DMS53 (cell line): ENCODE data around the gene UST.
"Not testable (repeated sequence)": the region's sequence is repeated elsewhere in the genome, so short reads cannot be mapped to it uniquely, and the experiment has no call there.

Source experiments
- DNase-seq: peaks from one replicate; lab custom pipeline; 2025; lab: John Stamatoyannopoulos, UW

UST gene

GRCh38 chr6:148904896-148905870 is 158.4 kb downstream of the UST start:
- no peak for DNase-seq

- DNase-seq, result no peak
Observed at GRCh38 chr6:148905901-148906300, 159.1 kb downstream of the UST start.

GRCh38 chr6:148906386-148906785 is 159.6 kb downstream of the UST start:
- no peak for DNase-seq

- no peak for DNase-seq
Observed at GRCh38 chr6:148907573-148907972, 160.7 kb downstream of the UST start.

- no peak for DNase-seq
Observed at GRCh38 chr6:148912252-148912651, 165.4 kb downstream of the UST start.

GRCh38 chr6:148915810-148916209 is 169.0 kb downstream of the UST start:
- peak; percentile 22 for DNase-seq

GRCh38 chr6:148916485-148916884 is 169.7 kb downstream of the UST start:
- not testable (repeated sequence) for DNase-seq

- DNase-seq, result no peak
Observed at GRCh38 chr6:148924226-148925012, 177.6 kb downstream of the UST start.

GRCh38 chr6:148925701-148926100 is 178.9 kb downstream of the UST start:
- no peak for DNase-seq

- no peak for DNase-seq
Observed at GRCh38 chr6:148926478-148926877, 179.6 kb downstream of the UST start.

GRCh38 chr6:148927586-148927985 is 180.8 kb downstream of the UST start:
- no peak for DNase-seq

GRCh38 chr6:148928811-148929210 is 182.0 kb downstream of the UST start:
- no peak for DNase-seq

GRCh38 chr6:148932208-148932607 is 185.4 kb downstream of the UST start:
- no peak for DNase-seq

GRCh38 chr6:148932731-148933130 is 185.9 kb downstream of the UST start:
- no peak for DNase-seq

GRCh38 chr6:148934539-148934938 is 187.7 kb downstream of the UST start:
- DNase-seq, result peak; percentile 42

- DNase-seq, result no peak
Observed at GRCh38 chr6:148934961-148935360, 188.1 kb downstream of the UST start.

- DNase-seq, result no peak
Observed at GRCh38 chr6:148935705-148936435, 189.0 kb downstream of the UST start.

GRCh38 chr6:148943451-148943850 is 196.6 kb downstream of the UST start:
- DNase-seq, result no peak

- no peak for DNase-seq
Observed at GRCh38 chr6:148944608-148945007, 197.8 kb downstream of the UST start.

- DNase-seq, result no peak
Observed at GRCh38 chr6:148945301-148946021, 198.6 kb downstream of the UST start.

GRCh38 chr6:148947621-148948444 is 201.0 kb downstream of the UST start:
- peak; percentile 85 for DNase-seq
